HepG2 (cell line): ENCODE measurements around the gene CRLF1. TPM values are rescaled to one million over a fixed set of nuclear protein-coding genes. Genes with fewer than 3 reads are reported as not detected.

Experiments
- ATAD3A ChIP-seq: sonication (generic); formaldehyde crosslinking; IDR thresholded peaks from 2 replicates; pipeline ENCODE4 v1.4.0; 2020; ENCODE audit warnings: missing genetic modification reagents
- CBX1 ChIP-seq: IDR thresholded peaks from one replicate; pipeline ENCODE4 v1.6.1; 2016; ENCODE audit warnings: antibody characterized with exemption, low read depth
- CEBPB ChIP-seq: IDR thresholded peaks from 2 replicates; pipeline ENCODE4 v1.6.1; 2011; ENCODE audit warnings: low read depth, low read length, improper control_type of control experiment, borderline replicate concordance
- DR1 ChIP-seq: sonication (generic); formaldehyde crosslinking; IDR thresholded peaks from 2 replicates; pipeline ENCODE4 v1.8.0; 2021; ENCODE audit warnings: mild to moderate bottlenecking, missing genetic modification reagents, inconsistent platforms
- FOSL2 ChIP-seq: sonication (generic); formaldehyde crosslinking; IDR thresholded peaks from 2 replicates; pipeline ENCODE4 v1.4.0; 2020; ENCODE audit warnings: missing genetic modification reagents
- IKZF4 ChIP-seq: sonication (generic); formaldehyde crosslinking; IDR thresholded peaks from 2 replicates; pipeline ENCODE4 v1.5.1; 2020; ENCODE audit warnings: borderline replicate concordance, mild to moderate bottlenecking, low read depth, missing genetic modification reagents; ENCODE audit errors: not compliant biosample characterization
- KMT2A ChIP-seq: sonication (generic); formaldehyde crosslinking; IDR thresholded peaks from 2 replicates; pipeline ENCODE4 v1.4.0; 2020; ENCODE audit warnings: missing genetic modification reagents
- NFE2L2 ChIP-seq: fragments of 150-350 bp; IDR thresholded peaks from 2 replicates; pipeline ENCODE4 v1.6.1; 2014; ENCODE audit warnings: low read length
- NFRKB ChIP-seq: fragments of 450-650 bp; IDR thresholded peaks from 2 replicates; pipeline ENCODE4 v1.6.1; 2017
- PAX8 ChIP-seq: sonication (generic); formaldehyde crosslinking; IDR thresholded peaks from 2 replicates; pipeline ENCODE4 v1.8.0; 2022; ENCODE audit warnings: mild to moderate bottlenecking, missing genetic modification reagents, borderline replicate concordance
- PTBP1 ChIP-seq: fragments of 200-400 bp; formaldehyde crosslinking; IDR thresholded peaks from 2 replicates; pipeline ENCODE4 v1.6.1; 2018; ENCODE audit warnings: low read length, low read depth; ENCODE audit not compliant: poor library complexity, severe bottlenecking
- TAF15 ChIP-seq: fragments of 200-400 bp; formaldehyde crosslinking; IDR thresholded peaks from one replicate; pipeline ENCODE4 v1.6.1; 2018; ENCODE audit warnings: mild to moderate bottlenecking, low read depth, low read length; ENCODE audit not compliant: poor library complexity, severe bottlenecking
- ZNF17 ChIP-seq: sonication (generic); formaldehyde crosslinking; IDR thresholded peaks from 2 replicates; pipeline ENCODE4 v1.5.0; 2020; ENCODE audit warnings: mild to moderate bottlenecking, missing genetic modification reagents
- ZNF274 ChIP-seq: sonication (generic); formaldehyde crosslinking; IDR thresholded peaks from 2 replicates; pipeline ENCODE4 v1.5.1; 2020; ENCODE audit warnings: mild to moderate bottlenecking, missing genetic modification reagents
- ZNF430 ChIP-seq: sonication (generic); formaldehyde crosslinking; IDR thresholded peaks from 2 replicates; pipeline ENCODE4 v1.9.0; 2021; ENCODE audit warnings: mild to moderate bottlenecking, missing genetic modification reagents
- ZNF446 ChIP-seq: sonication (generic); formaldehyde crosslinking; IDR thresholded peaks from 2 replicates; pipeline ENCODE4 v1.5.0; 2020; ENCODE audit warnings: mild to moderate bottlenecking, missing genetic modification reagents
- ZNF776 ChIP-seq: sonication (generic); formaldehyde crosslinking; IDR thresholded peaks from 2 replicates; pipeline ENCODE4 v1.4.0; 2020; ENCODE audit warnings: mild to moderate bottlenecking, missing genetic modification reagents
- ZNF891 ChIP-seq: sonication (generic); formaldehyde crosslinking; IDR thresholded peaks from 2 replicates; pipeline ENCODE4 v1.5.0; 2020; ENCODE audit warnings: mild to moderate bottlenecking, missing genetic modification reagents
- ZSCAN25 ChIP-seq: sonication (generic); formaldehyde crosslinking; IDR thresholded peaks from 2 replicates; pipeline ENCODE4 v1.8.0; 2022; ENCODE audit warnings: mild to moderate bottlenecking, missing genetic modification reagents
- polyA plus RNA-seq, 8 experiments: library from polyadenylated mRNA; depleted of rRNA in 3 of 8; stranded (reverse) in 7 of 8; unstranded in 1 of 8; fragments of >200 nt; fragmentation: Illumina TruSeq in 4 of 8; extraction: Trizol in 4 of 8; gene quantifications; 2 replicates each; pipeline versions ENCODE4 v1.2.1 to v1.2.3, GENCODE V29; 2011 to 2016; ENCODE audit warnings: low read depth in 4 of 8, missing spikeins in 1 of 8, mixed read lengths in 1 of 8; ENCODE audit not compliant: insufficient read depth in 1 of 8
- total RNA-seq, 5 experiments: library from RNA; depleted of rRNA; stranded (reverse); fragments of >200 nt; fragmentation: Illumina TruSeq; extraction: Trizol; gene quantifications; 2 replicates each; pipeline ENCODE4 v1.2.3, GENCODE V29; 2016; ENCODE audit warnings: low read depth in 1 of 5
- TF ChIP-seq, protein P1 (sequence below): sonication (generic); formaldehyde crosslinking; IDR thresholded peaks from 2 replicates; pipeline ENCODE4 v1.8.1; 2023; ENCODE audit warnings: missing genetic modification reagents, mild to moderate bottlenecking, borderline replicate concordance
- TF ChIP-seq, protein P2 (sequence below): sonication (generic); formaldehyde crosslinking; IDR thresholded peaks from 2 replicates; pipeline ENCODE4 v1.5.1; 2020; ENCODE audit warnings: mild to moderate bottlenecking, missing genetic modification reagents, moderate library complexity
- TF ChIP-seq, protein P3 (sequence below): sonication (generic); formaldehyde crosslinking; IDR thresholded peaks from 2 replicates; pipeline ENCODE4 v1.8.0; 2022; ENCODE audit warnings: low read depth, missing genetic modification reagents
- TF ChIP-seq, protein P4 (sequence below): sonication (generic); formaldehyde crosslinking; IDR thresholded peaks from 2 replicates; pipeline ENCODE4 v1.8.0; 2022; ENCODE audit warnings: mild to moderate bottlenecking, missing genetic modification reagents, moderate library complexity

The CRLF1 gene
- total and polyA plus RNA-seq, 2 of the 13 experiments (the other 11 are each of a cell fraction or from before 2014, with no cell fraction given) = 217 to 296 TPM

DNA sequence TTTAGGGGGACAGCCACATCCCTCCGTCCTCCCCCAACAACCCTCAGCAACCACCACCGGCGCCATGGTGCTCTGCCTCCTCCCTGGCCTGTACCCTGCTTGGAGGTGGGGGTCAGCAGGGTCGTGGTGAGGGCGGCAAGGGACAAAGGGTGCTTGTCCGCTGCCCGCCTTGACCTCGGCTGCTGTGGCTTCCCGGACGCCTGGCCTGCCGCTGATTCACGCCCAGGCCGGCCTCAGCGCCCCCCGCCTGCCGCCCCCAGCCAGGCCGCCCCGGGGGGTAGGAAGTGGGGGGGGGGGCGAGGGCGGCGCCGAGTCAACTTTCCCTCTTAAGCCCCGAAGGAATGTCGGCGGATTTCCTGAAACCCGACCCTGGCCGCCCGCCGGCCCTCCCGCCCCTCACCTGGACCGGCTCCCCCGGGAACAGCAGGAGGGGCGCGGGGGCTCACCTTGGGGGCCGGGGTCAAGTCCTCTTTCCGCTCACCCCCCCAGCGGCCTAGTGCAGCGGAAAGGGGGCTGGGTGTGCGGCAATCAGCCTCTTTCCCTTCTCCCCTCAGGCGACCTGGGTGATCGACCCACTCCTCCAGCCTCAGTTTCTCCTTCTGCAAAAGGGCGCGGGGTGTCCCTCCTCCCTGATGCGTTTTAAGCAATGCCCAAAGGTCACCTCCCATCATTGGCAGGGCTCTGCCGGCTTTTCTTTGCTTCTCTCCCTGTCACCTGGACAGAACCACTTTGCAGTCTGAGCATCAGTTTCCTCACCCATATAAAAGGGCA is 4.1 kb upstream of the CRLF1 start (continued):
- TF ChIP-seq IKZF4 (CRISPR knock-in tag) = no peak
- TF ChIP-seq, protein P1, sequence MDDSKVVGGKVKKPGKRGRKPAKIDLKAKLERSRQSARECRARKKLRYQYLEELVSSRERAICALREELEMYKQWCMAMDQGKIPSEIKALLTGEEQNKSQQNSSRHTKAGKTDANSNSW (CRISPR knock-in tag) = no peak
- TF ChIP-seq DR1 (CRISPR knock-in tag) = no peak
- TF ChIP-seq FOSL2 (CRISPR knock-in tag) = peak; percentile 88
- TF ChIP-seq, protein P2, sequence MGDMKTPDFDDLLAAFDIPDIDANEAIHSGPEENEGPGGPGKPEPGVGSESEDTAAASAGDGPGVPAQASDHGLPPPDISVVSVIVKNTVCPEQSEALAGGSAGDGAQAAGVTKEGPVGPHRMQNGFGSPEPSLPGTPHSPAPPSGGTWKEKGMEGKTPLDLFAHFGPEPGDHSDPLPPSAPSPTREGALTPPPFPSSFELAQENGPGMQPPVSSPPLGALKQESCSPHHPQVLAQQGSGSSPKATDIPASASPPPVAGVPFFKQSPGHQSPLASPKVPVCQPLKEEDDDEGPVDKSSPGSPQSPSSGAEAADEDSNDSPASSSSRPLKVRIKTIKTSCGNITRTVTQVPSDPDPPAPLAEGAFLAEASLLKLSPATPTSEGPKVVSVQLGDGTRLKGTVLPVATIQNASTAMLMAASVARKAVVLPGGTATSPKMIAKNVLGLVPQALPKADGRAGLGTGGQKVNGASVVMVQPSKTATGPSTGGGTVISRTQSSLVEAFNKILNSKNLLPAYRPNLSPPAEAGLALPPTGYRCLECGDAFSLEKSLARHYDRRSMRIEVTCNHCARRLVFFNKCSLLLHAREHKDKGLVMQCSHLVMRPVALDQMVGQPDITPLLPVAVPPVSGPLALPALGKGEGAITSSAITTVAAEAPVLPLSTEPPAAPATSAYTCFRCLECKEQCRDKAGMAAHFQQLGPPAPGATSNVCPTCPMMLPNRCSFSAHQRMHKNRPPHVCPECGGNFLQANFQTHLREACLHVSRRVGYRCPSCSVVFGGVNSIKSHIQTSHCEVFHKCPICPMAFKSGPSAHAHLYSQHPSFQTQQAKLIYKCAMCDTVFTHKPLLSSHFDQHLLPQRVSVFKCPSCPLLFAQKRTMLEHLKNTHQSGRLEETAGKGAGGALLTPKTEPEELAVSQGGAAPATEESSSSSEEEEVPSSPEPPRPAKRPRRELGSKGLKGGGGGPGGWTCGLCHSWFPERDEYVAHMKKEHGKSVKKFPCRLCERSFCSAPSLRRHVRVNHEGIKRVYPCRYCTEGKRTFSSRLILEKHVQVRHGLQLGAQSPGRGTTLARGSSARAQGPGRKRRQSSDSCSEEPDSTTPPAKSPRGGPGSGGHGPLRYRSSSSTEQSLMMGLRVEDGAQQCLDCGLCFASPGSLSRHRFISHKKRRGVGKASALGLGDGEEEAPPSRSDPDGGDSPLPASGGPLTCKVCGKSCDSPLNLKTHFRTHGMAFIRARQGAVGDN (CRISPR knock-in tag) = peak; percentile 80
- TF ChIP-seq, protein P3, sequence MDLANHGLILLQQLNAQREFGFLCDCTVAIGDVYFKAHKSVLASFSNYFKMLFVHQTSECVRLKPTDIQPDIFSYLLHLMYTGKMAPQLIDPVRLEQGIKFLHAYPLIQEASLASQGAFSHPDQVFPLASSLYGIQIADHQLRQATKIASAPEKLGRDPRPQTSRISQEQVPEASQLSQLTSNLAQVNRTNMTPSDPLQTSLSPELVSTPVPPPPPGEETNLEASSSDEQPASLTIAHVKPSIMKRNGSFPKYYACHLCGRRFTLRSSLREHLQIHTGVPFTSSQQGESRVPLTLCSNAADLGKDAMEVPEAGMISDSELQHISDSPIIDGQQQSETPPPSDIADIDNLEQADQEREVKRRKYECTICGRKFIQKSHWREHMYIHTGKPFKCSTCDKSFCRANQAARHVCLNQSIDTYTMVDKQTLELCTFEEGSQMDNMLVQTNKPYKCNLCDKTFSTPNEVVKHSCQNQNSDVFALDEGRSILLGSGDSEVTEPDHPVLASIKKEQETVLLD (CRISPR knock-in tag) = peak; percentile 95
- no peak for TF ChIP-seq TAF15
- no peak for TF ChIP-seq NFRKB
- peak; percentile 94 for TF ChIP-seq ZSCAN25 (CRISPR knock-in tag)
- TF ChIP-seq NFE2L2 = no peak
- no peak for TF ChIP-seq CEBPB
- TF ChIP-seq PAX8 (CRISPR knock-in tag) = no peak
- TF ChIP-seq, protein P4, sequence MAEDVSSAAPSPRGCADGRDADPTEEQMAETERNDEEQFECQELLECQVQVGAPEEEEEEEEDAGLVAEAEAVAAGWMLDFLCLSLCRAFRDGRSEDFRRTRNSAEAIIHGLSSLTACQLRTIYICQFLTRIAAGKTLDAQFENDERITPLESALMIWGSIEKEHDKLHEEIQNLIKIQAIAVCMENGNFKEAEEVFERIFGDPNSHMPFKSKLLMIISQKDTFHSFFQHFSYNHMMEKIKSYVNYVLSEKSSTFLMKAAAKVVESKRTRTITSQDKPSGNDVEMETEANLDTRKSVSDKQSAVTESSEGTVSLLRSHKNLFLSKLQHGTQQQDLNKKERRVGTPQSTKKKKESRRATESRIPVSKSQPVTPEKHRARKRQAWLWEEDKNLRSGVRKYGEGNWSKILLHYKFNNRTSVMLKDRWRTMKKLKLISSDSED (CRISPR knock-in tag) = no peak
- no peak for TF ChIP-seq ATAD3A (CRISPR knock-in tag)
- no peak for TF ChIP-seq ZNF274
- 0 out of 2 replicates have a peak, but pooled peaks have one; percentile 22 for TF ChIP-seq ZNF776 (CRISPR knock-in tag)
- TF ChIP-seq ZNF891 (CRISPR knock-in tag) = 0 out of 2 replicates have a peak, but pooled peaks have one; percentile 56
- peak; percentile 62 for TF ChIP-seq CBX1
- peak; percentile 74; the same call in 1 of the 2 replicates for TF ChIP-seq ZNF446 (CRISPR knock-in tag)
- no peak for TF ChIP-seq ZNF17
- no peak for TF ChIP-seq ZNF430
- TF ChIP-seq KMT2A (CRISPR knock-in tag) = no peak
- no peak for TF ChIP-seq PTBP1
